ENCODE data around the gene RGL2. TPM values are rescaled to one million over a fixed set of nuclear protein-coding genes. Genes with fewer than 3 reads are reported as not detected.

Gene RGL2
- total and polyA plus RNA-seq, 2 of the 4 experiments (the other 2 are of a cell fraction): 4.1 to 26.9 TPM

GRCh38 chr6:33247977-33248642 is 50.6 kb downstream of the RGL2 start:
- H3K4me1 ChIP-seq (ENCODE audit: control insufficient read depth, insufficient read depth, low read length): peaks cover 12% of the 10 kb centered on the region
- peak; percentile 81 for DNase-seq
- peak overlapping the region; percentile 33; the same call in 1 of the 3 replicates for H2BK15ac ChIP-seq (ENCODE audit: low read depth, low read length)
- H2BK5ac ChIP-seq (ENCODE audit: low read depth, low read length, poor library complexity, severe bottlenecking): peak overlapping the region; percentile 81
- peak; percentile 59 for ATAC-seq (ENCODE audit: low read depth)
- H2AK5ac ChIP-seq (ENCODE audit: low read depth, low read length): peak overlapping the region; percentile 58; the same call in 1 of the 2 replicates
- peaks cover 3% of the 10 kb centered on the region; the same call in 1 of the 2 replicates for H4K20me1 ChIP-seq (ENCODE audit: insufficient read depth, low read length)
- dilution Hi-C loops (cut with HindIII; ENCODE audit: low sequenced_read_pairs, unreplicated experiment): no loop called here
- intact Hi-C loops (cut with micrococcal nuclease): loop anchor here (1.0 to 5.0 kb wide), 8 partner anchors 47 to 361 kb away; partner anchors contain the start of genes RXRB and SLC39A7
- BruUV-seq (replicated peaks): no TSS peak
- in situ Hi-C loops (cut with MboI; ENCODE audit: low sequenced_read_pairs): loop anchor here (5.0 to 10.0 kb wide), 3 partner anchors 86 to 231 kb away; no protein-coding TSS in a partner anchor
- H2AFZ ChIP-seq (replicated peaks; ENCODE audit: low read length, poor library complexity): peak overlapping the region; percentile 94
- H2BK20ac ChIP-seq (ENCODE audit: low read depth, low read length): peak overlapping the region; percentile 64
- H3K4me2 ChIP-seq (ENCODE audit: low read depth, low read length): peak overlapping the region; percentile 89
- H3K56ac ChIP-seq (ENCODE audit: extremely low read depth, insufficient read depth, low read length): peak overlapping the region; percentile 69
- peaks cover 8% of the 10 kb centered on the region; the same call in 1 of the 2 replicates for H3K36me3 ChIP-seq (ENCODE audit: control insufficient read depth, insufficient read depth, low read length)
- peak overlapping the region; percentile 41 to 88 for H4K8ac ChIP-seq (ENCODE audit: low read depth in 2 of 2, low read length in 2 of 2)
- ChIA-PET POLR2A (ENCODE audit: unreplicated experiment) (interaction anchor here (0.5 to 0.6 kb wide), 4 partner anchors 8 to 410 kb away, joined by 3 to 6 read pairs (median 4); no protein-coding TSS in a partner anchor), CTCF (interaction anchor here (0.6 to 1.4 kb wide), 10 partner anchors 10 to 232 kb away, joined by 3 to 6 read pairs (median 3); no protein-coding TSS in a partner anchor)
- peak overlapping the region; percentile 86 for H3K18ac ChIP-seq (ENCODE audit: low read depth, low read length)
- H4K5ac ChIP-seq (ENCODE audit: low read depth, low read length): peak overlapping the region; percentile 47
- H3K14ac ChIP-seq (replicated peaks; ENCODE audit: low read depth, low read length): peak overlapping the region; percentile 88
- H3K9ac ChIP-seq (ENCODE audit: low read depth, low read length): peak overlapping the region; percentile 82
- peak overlapping the region; percentile 83 for H2BK120ac ChIP-seq (ENCODE audit: low read depth, low read length)
- no peaks in the 10 kb centered on the region for H3K9me3 ChIP-seq (ENCODE audit: control insufficient read depth, insufficient read depth, low read length)
- peak overlapping the region; percentile 97 for H2AK9ac ChIP-seq (replicated peaks; ENCODE audit: low read depth, low read length, poor library complexity)
- peaks cover under 1% of the 10 kb centered on the region; the same call in 1 of the 2 replicates for H3K27me3 ChIP-seq (ENCODE audit: control insufficient read depth, insufficient read depth, low read length)
- H3K79me1 ChIP-seq (ENCODE audit: low read depth in 1 of 2, low read length in 2 of 2): peaks cover 0 to 24% of the 10 kb centered on the region in 2 experiments; a peak in 2 of 4 replicates
- peak overlapping the region; percentile 84 for H3K27ac ChIP-seq (ENCODE audit: insufficient read depth, low read length)
- peak overlapping the region; percentile 95 for H3K23ac ChIP-seq (ENCODE audit: low read depth, low read length)
- WGBS, 2 experiments (ENCODE audit: extremely low coverage in 2 of 2, insufficient read length in 1 of 2): 0% methylated on average over 4 of the region's 28 CpGs; no CpG with 5 or more reads in 1 of the 2 experiments
- peak overlapping the region; percentile 92 for H3K4ac ChIP-seq (ENCODE audit: low read depth, low read length)
- H3K4me3 ChIP-seq (ENCODE audit: insufficient read depth, low read depth, low read length): peak overlapping the region; percentile 46
- peaks cover 11% of the 10 kb centered on the region for H3K9me1 ChIP-seq (ENCODE audit: insufficient read depth, low read length)
- H4K91ac ChIP-seq (ENCODE audit: insufficient read depth, low read depth, low read length): peak overlapping the region; percentile 66
- TF ChIP-seq MAFK (IDR thresholded peaks at IDR 0.05; ENCODE audit: low read depth, low read length) (no peak; the same call in 1 of the 2 replicates), SMC3 (IDR thresholded peaks at IDR 0.05; ENCODE audit: low read depth, low read length) (peak; percentile 81), CHD1 (IDR thresholded peaks at IDR 0.05; ENCODE audit: low read depth, low read length) (no peak), ELK1 (IDR thresholded peaks at IDR 0.05; ENCODE audit: borderline replicate concordance, low read depth, low read length) (no peak), MAZ (IDR thresholded peaks at IDR 0.05; ENCODE audit: borderline replicate concordance, low read depth, low read length) (peak; percentile 68; the same call in 1 of the 2 replicates), POLR2A (IDR thresholded peaks at IDR 0.05; ENCODE audit: low read depth, low read length) (peak; percentile 20; the same call in 1 of the 2 replicates), MXI1 (IDR thresholded peaks at IDR 0.05; ENCODE audit: borderline replicate concordance, low read depth, low read length) (peak; percentile 54; the same call in 1 of the 2 replicates), CEBPB (IDR thresholded peaks at IDR 0.05; ENCODE audit: low read depth, low read length) (no peak), BHLHE40 (IDR thresholded peaks at IDR 0.05; ENCODE audit: low read depth, low read length) (no peak), FOS (IDR thresholded peaks at IDR 0.05; ENCODE audit: low read depth, low read length) (no peak), CTCF (conservative IDR thresholded peaks at IDR 0.05; ENCODE audit: low read depth, low read length) (peak; percentile 96), RAD21 (IDR thresholded peaks at IDR 0.05; ENCODE audit: low read length) (peak; percentile 97), USF2 (IDR thresholded peaks at IDR 0.05; ENCODE audit: low read depth, low read length) (no peak)

Data from IMR-90 (cell line).